Liver (tissue), 3 donors: Measurements from ENCODE around the gene RAPSN.

Experiments
- ATF3 ChIP-seq: IDR thresholded peaks from 2 replicates; pipeline ENCODE4 v1.6.1; 2016; ENCODE audit warnings: antibody characterized with exemption
- CTCF ChIP-seq: fragments of 150-350 bp; IDR thresholded peaks from 2 replicates; pipeline ENCODE4 v1.5.1; 2017; ENCODE audit warnings: improper control_type of control experiment, low read depth, low read length; ENCODE audit not compliant: missing input control
- FOXA2 ChIP-seq: IDR thresholded peaks from 2 replicates; pipeline ENCODE4 v1.6.1; 2016; ENCODE audit warnings: antibody characterized with exemption
- GABPA ChIP-seq, 2 donors: IDR thresholded peaks in 1 of 2; conservative IDR thresholded peaks in 1 of 2; 2 replicates each; pipeline ENCODE4 v1.6.1; 2016; ENCODE audit warnings: antibody characterized with exemption in 2 of 2, mild to moderate bottlenecking in 1 of 2, moderate library complexity in 1 of 2
- JUND ChIP-seq, 2 donors: IDR thresholded peaks; 2 replicates each; pipeline ENCODE4 v1.6.1; 2016; ENCODE audit warnings: antibody characterized with exemption in 2 of 2
- MAX ChIP-seq: IDR thresholded peaks from 2 replicates; pipeline ENCODE4 v1.6.1; 2016; ENCODE audit warnings: antibody characterized with exemption
- RAD21 ChIP-seq, 2 donors: IDR thresholded peaks; 2 replicates each; pipeline ENCODE4 v1.6.1; 2016; ENCODE audit warnings: antibody characterized with exemption in 2 of 2, mild to moderate bottlenecking in 2 of 2
- REST ChIP-seq: IDR thresholded peaks from 2 replicates; pipeline ENCODE4 v1.6.1; 2016; ENCODE audit warnings: antibody characterized with exemption, mild to moderate bottlenecking
- SP1 ChIP-seq: IDR thresholded peaks from 2 replicates; pipeline ENCODE4 v1.6.1; 2018; ENCODE audit warnings: antibody characterized with exemption, mild to moderate bottlenecking
- TAF1 ChIP-seq: conservative IDR thresholded peaks from 2 replicates; pipeline ENCODE4 v1.6.1; 2016; ENCODE audit warnings: antibody characterized with exemption, mild to moderate bottlenecking
- YY1 ChIP-seq: IDR thresholded peaks from 2 replicates; pipeline ENCODE4 v1.6.1; 2016; ENCODE audit warnings: antibody characterized with exemption, mild to moderate bottlenecking
- ZBTB33 ChIP-seq: IDR thresholded peaks from 2 replicates; pipeline ENCODE4 v1.6.1; 2016; ENCODE audit warnings: antibody characterized with exemption
- donor health status: healthy.
- donor health status: healthy.

GRCh38 chr11:47437218-47437745 lies 11.7 kb downstream of the RAPSN start:
- TF ChIP-seq ATF3 (no peak), CTCF (no peak), GABPA (IDR thresholded peaks at IDR 0.05 in 1 of 2, conservative IDR thresholded peaks at IDR 0.05 in 1 of 2) (no peak), REST (no peak), TAF1 (no peak), FOXA2 (no peak), MAX (no peak), ZBTB33 (no peak), RAD21 (IDR thresholded peaks at IDR 0.05) (no peak), SP1 (no peak), YY1 (no peak), JUND (IDR thresholded peaks at IDR 0.05) (no peak)
